HAP-1 (cell line): ENCODE results near the gene GLRA1.
"Not testable (repeated sequence)": the region's sequence is repeated elsewhere in the genome, so short reads cannot be mapped to it uniquely, and the experiment has no call there.

ENCODE experiments used
- DNase-seq, 2 experiments: peaks; one replicate each; pipeline ENCODE4 v3.0.0-alpha.2; 2016 to 2020; ENCODE audit warnings: low spot score in 2 of 2
- H3K27me3 ChIP-seq: fragments of 250-450 bp; sonication (Bioruptor Pico); 2 replicates; pipeline ENCODE4 v1.5.1; 2020; ENCODE audit warnings: low read depth, mild to moderate bottlenecking, moderate library complexity
- H3K36me3 ChIP-seq: fragments of 250-450 bp; sonication (Bioruptor Pico); replicated peaks from 2 replicates; pipeline ENCODE4 v1.5.1; 2020; ENCODE audit warnings: mild to moderate bottlenecking
- H3K4me1 ChIP-seq: fragments of 250-450 bp; sonication (Bioruptor Pico); 2 replicates; pipeline ENCODE4 v1.5.1; 2020; ENCODE audit warnings: mild to moderate bottlenecking
- H3K4me3 ChIP-seq: fragments of 250-450 bp; sonication (Bioruptor Pico); 2 replicates; pipeline ENCODE4 v1.5.1; 2020; ENCODE audit warnings: mild to moderate bottlenecking, moderate library complexity
- H3K9me3 ChIP-seq: fragments of 250-450 bp; sonication (Bioruptor Pico); 2 replicates; pipeline ENCODE4 v1.5.1; 2020; ENCODE audit warnings: mild to moderate bottlenecking, moderate library complexity
- in situ Hi-C: fragments of 300-500 bp; cut with MboI; formaldehyde crosslinking; loops from 3 replicates; pipeline ENCODE4 v1.14.3; 2020; ENCODE audit warnings: low sequenced_read_pairs, inconsistent platforms, mixed read lengths

Gene GLRA1

DNA sequence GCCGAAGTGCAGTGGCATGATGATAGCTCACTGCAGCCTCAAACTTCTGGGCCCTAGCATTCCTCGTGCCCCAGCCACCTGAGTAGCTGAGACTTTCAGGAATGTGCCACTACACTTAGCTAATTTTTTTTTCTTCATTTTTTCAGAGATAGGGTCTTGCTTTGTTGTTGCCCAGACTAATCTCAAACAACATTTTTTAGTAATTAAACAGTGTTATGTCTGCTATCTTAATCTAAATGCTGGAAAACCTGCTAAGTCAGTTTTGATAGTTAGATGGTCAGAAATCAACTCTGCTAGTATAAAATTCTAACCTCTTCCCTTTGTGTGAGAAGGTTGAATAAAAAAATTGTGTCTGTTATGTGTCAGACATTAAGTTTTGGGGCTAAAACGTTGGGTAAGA lies 140.5 kb downstream of the GLRA1 start:
- H3K4me3 ChIP-seq = no peak overlapping the region
- no peak for DNase-seq
- H3K36me3 ChIP-seq = peaks cover 48% of the 10 kb centered on the region
- H3K27me3 ChIP-seq = no peaks in the 10 kb centered on the region
- in situ Hi-C loops = no loop called here
- H3K9me3 ChIP-seq = no peaks in the 10 kb centered on the region; the same call in 1 of the 2 replicates
- H3K4me1 ChIP-seq = peaks cover 29% of the 10 kb centered on the region

DNA sequence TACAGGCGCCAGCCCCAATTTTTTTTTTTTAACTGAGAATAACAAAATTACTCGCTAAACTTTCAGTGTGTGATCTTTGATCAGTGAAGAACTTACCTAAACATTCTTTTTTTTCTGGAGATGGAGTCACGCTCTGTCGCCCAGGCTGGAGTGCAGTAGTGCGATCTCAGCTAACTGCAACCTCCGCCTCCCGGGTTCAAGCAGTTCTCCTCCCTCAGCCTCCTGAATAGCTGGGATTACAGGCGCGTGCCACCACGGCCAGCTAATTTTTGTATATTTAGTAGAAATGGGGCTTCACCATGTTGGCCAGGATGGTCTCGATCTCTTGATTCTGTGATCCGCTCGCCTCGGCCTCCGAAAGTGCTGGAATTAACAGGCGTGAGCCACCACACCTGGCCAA lies 141.0 kb downstream of the GLRA1 start:
- H3K27me3 ChIP-seq, H3K9me3 ChIP-seq, in situ Hi-C loops, DNase-seq, H3K4me3 ChIP-seq: not testable (repeated sequence)
- Histone ChIP-seq H3K36me3 (peaks cover 47% of the 10 kb centered on the region), H3K4me1 (peaks cover 32% of the 10 kb centered on the region)

DNA sequence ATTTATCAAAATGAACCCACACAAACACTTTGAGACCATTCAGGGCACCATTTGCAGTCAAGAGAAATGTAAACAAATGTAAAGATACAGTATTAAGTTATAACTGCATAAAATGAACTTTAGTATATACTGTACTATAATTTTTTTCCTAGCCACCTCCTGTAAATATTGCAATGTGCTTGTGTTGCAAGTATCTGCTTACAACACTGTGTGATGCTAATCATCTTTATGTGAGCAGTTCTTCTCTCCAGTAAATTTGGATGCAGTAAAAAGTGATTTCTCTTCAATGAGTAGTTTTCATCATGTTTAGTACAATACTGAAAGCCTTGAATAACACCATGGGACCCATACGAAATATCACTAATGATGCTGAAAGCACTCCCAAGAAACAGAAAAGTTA lies 143.4 kb downstream of the GLRA1 start:
- no peaks in the 10 kb centered on the region; the same call in 1 of the 2 replicates for H3K9me3 ChIP-seq
- peaks cover 44% of the 10 kb centered on the region for H3K36me3 ChIP-seq
- H3K4me3 ChIP-seq = no peak overlapping the region
- no peaks in the 10 kb centered on the region for H3K27me3 ChIP-seq
- H3K4me1 ChIP-seq = peaks cover 42% of the 10 kb centered on the region
- in situ Hi-C loops = no loop called here
- no peak for DNase-seq

DNA sequence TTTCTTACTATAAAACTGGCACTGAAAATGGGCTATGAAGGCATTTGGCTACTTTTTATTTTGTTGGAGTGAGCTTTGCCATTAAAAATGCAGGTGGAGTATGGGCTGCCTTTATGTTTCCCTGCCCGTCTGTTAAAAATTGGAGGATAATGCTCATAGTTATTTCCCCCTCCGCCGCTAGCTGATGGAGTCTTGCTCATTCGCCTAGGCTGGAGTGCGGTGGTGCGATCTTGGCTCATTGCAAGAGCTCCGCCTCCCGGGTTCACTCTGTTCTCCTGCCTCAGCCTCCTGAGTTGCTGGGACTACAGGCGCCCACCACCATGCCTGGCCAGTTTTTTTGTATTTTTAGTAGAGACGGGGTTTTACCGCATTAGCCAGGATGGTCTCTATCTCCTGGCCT lies 144.3 kb downstream of the GLRA1 start:
- peaks cover 41% of the 10 kb centered on the region for H3K36me3 ChIP-seq
- H3K9me3 ChIP-seq = no peaks in the 10 kb centered on the region; the same call in 1 of the 2 replicates
- peak in 1 of 2 experiments; percentile 35 for DNase-seq
- H3K27me3 ChIP-seq = no peaks in the 10 kb centered on the region
- no peak overlapping the region for H3K4me3 ChIP-seq
- peaks cover 45% of the 10 kb centered on the region for H3K4me1 ChIP-seq
- in situ Hi-C loops = no loop called here

DNA sequence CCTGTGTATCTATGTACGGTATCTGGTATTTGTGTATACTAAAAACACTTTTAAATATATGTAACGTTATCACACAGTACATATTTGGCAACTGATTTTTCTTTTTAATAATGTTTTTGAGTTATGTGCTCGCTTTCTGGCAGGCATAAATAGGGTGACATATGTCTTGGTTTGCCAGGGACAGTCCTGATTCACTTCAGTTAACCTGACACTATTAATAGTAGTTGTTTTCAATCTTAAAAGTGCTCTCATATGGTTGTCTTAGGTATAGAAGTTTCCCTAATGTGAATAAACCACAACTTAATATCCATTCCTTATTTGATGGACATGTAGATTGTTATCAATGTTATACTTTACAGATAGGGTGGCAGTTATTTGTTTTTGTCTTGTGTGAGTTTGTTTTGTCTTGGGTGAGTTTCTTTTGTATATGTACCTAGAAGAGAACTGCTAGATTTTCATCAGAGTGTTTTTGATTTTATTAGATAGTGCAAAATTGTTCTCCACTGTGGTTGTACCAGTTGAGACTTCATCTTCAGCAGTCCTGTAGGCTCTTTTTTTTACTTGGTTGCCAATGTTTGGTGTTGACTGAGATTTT lies 145.0 kb downstream of the GLRA1 start:
- DNase-seq = no peak
- in situ Hi-C loops = no loop called here
- Histone ChIP-seq H3K36me3 (peaks cover 41% of the 10 kb centered on the region), H3K4me3 (no peak overlapping the region), H3K4me1 (peaks cover 48% of the 10 kb centered on the region), H3K27me3 (no peaks in the 10 kb centered on the region), H3K9me3 (no peaks in the 10 kb centered on the region)

DNA sequence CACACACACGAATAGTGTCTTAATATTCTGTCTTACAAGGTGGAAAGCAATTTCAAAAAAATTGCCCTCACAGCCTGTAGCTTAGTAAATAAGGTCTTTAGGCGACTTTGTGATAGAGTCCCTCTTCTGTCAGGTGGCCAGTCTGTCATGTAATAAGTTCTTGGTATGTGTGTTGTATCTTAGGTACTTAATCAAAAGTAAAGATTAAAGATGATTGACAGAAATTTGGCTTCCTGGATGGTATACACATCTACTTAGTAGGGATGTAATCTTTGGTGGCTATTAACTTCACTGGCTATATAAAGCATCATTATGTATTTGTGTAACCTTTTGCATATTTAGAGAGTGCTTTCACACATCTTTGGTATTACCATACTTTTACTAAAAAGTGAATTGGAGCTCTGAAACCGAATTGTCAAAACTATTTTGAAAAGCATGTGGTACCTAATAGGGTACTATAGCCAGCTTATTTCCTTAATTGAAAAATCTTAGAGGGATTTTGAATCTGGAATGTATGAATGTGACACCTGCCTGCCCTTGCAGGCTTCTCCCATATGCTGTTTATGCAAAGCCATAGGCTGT lies 149.5 kb downstream of the GLRA1 start:
- H3K9me3 ChIP-seq = no peaks in the 10 kb centered on the region
- DNase-seq = no peak
- in situ Hi-C loops = no loop called here
- peaks cover 42% of the 10 kb centered on the region for H3K4me1 ChIP-seq
- H3K27me3 ChIP-seq = no peaks in the 10 kb centered on the region
- H3K36me3 ChIP-seq = peaks cover 44% of the 10 kb centered on the region
- peak overlapping the region; percentile 80 for H3K4me3 ChIP-seq

DNA sequence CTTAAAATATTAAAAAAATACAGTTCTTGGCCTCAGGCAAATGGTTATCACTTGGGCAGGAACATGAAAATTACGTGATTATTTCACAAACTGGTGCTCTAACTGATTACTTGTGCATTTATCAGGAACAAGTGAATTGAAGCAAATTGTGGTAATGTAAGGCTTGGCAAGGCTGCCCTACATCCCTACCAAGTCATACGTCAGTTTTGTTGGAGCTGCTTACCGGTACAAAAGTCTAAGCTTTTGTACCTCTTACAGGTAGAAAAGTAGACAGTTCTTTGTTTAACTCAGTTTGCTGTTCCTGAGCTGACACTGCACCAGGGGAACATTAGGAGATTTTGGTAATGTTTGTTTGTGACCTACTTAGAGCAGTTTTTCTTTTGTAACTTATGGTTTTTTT lies 150.7 kb downstream of the GLRA1 start:
- Histone ChIP-seq H3K36me3 (peaks cover 40% of the 10 kb centered on the region), H3K4me1 (peaks cover 31% of the 10 kb centered on the region), H3K4me3 (peak overlapping the region; percentile 80), H3K27me3 (no peaks in the 10 kb centered on the region), H3K9me3 (no peaks in the 10 kb centered on the region)
- in situ Hi-C loops = no loop called here
- no peak for DNase-seq

DNA sequence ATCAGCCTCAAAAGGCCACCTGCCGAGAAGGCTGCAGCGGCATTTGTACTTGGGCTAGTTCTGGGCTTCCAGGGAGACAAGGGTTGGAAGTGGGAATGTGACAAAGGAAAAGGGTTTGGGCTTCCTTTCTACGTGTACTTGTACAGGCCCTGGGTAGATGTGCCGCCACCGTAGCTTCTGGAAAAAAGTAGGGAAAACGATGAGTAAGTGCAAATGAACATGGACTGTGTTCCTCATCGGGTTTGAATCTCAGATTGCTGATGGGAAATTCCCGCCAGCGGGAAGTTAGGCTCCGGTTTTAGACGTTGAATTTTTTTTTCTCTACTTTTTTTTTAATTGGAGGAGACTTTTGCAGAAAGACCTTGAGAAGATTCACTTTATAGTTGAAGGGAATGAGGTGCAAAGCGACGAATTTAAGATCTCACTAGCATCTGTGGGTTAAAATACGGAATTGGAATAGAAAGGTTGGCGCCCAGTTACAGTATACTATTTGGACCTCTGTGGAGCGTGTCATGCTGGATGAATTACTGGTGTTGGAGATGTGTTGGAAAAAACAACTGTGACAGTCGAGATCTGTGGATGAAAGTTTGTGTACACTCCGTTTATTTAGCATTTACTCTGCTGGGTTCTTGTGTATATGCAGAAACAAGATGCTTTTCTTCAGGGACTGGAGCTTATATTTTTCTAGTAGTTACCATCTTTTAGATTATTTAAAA lies 151.6 kb downstream of the GLRA1 start:
- peaks cover 31% of the 10 kb centered on the region for H3K36me3 ChIP-seq
- H3K4me1 ChIP-seq = peaks cover 31% of the 10 kb centered on the region
- peak in 1 of 2 experiments; percentile 32 for DNase-seq
- no peaks in the 10 kb centered on the region for H3K9me3 ChIP-seq
- no peaks in the 10 kb centered on the region for H3K27me3 ChIP-seq
- peak overlapping the region; percentile 80 for H3K4me3 ChIP-seq
- in situ Hi-C loops = no loop called here
